Keratinocyte (primary cell): ENCODE data around the gene IGFL1.

Experiments
- CTCF ChIP-seq, 3 experiments: IDR thresholded peaks in 1 of 3; conservative IDR thresholded peaks in 1 of 3; optimal IDR thresholded peaks in 1 of 3; 2 replicates in 2 of 3; 3 replicates in 1 of 3; pipeline versions ENCODE3 to v1.5.1; 2011; ENCODE audit warnings: low read length in 3 of 3, mild to moderate bottlenecking in 3 of 3, moderate library complexity in 2 of 3, control low read depth in 1 of 3, inconsistent platforms in 1 of 3; ENCODE audit not compliant: insufficient read depth in 2 of 3; ENCODE audit errors: extremely low read depth in 1 of 3
- EZH2 ChIP-seq: IDR thresholded peaks from one replicate; pipeline ENCODE4 v1.6.1; 2012; ENCODE audit warnings: inconsistent platforms, mild to moderate bottlenecking, low read length, moderate library complexity

GRCh38 chr19:46193678-46194077 is 35.9 kb upstream of the IGFL1 start:
- no peak for TF ChIP-seq CTCF (optimal IDR thresholded peaks at IDR 0.05 in 1 of 3, IDR thresholded peaks at IDR 0.05 in 1 of 3, conservative IDR thresholded peaks at IDR 0.05 in 1 of 3; ENCODE audit: extremely low read depth in 1 of 3, insufficient read depth in 2 of 3, low read length in 3 of 3)
- TF ChIP-seq EZH2 = no peak
